Smooth muscle cell (in vitro differentiated cells): Measurements from ENCODE around the gene KRT4. TPM values are rescaled to one million over a fixed set of nuclear protein-coding genes. Genes with fewer than 3 reads are reported as not detected.

Experiments used
- DNase-seq: peaks from one replicate; lab custom pipeline; 2025; ENCODE audit not compliant: unreplicated experiment; lab: John Stamatoyannopoulos, UW
- H2AFZ ChIP-seq: fragments of 200-600 bp; sonication (generic); 2 replicates; pipeline ENCODE4 v1.6.0; 2016; ENCODE audit warnings: antibody characterized with exemption, low read depth, mild to moderate bottlenecking
- H3F3A ChIP-seq: fragments of 200-600 bp; sonication (generic); 2 replicates; pipeline ENCODE4 v1.6.0; 2017; ENCODE audit warnings: antibody characterized with exemption, low read depth
- H3K27ac ChIP-seq: fragments of 200-600 bp; sonication (generic); 2 replicates; pipeline ENCODE4 v1.5.1; 2016; ENCODE audit warnings: low read depth, mild to moderate bottlenecking
- H3K27me3 ChIP-seq: fragments of 200-600 bp; sonication (generic); 2 replicates; pipeline ENCODE4 v1.6.1; 2016; ENCODE audit warnings: low read depth, mild to moderate bottlenecking
- H3K36me3 ChIP-seq: fragments of 200-600 bp; sonication (generic); 2 replicates; pipeline ENCODE4 v1.5.1; 2016; ENCODE audit warnings: low read depth
- H3K4me1 ChIP-seq: fragments of 200-600 bp; sonication (generic); 2 replicates; pipeline ENCODE4 v1.5.1; 2016; ENCODE audit warnings: low read depth
- H3K4me2 ChIP-seq: fragments of 200-600 bp; sonication (generic); 2 replicates; pipeline ENCODE4 v1.6.0; 2016; ENCODE audit warnings: mild to moderate bottlenecking
- H3K4me3 ChIP-seq: fragments of 200-600 bp; sonication (generic); 2 replicates; pipeline ENCODE4 v1.5.1; 2016; ENCODE audit warnings: mild to moderate bottlenecking
- H3K79me2 ChIP-seq: fragments of 200-600 bp; sonication (generic); 2 replicates; pipeline ENCODE4 v1.6.0; 2016; ENCODE audit warnings: low read depth, mild to moderate bottlenecking
- H3K9ac ChIP-seq: fragments of 200-600 bp; sonication (generic); 2 replicates; pipeline ENCODE4 v1.6.0; 2016; ENCODE audit warnings: low read depth
- H3K9me3 ChIP-seq: fragments of 200-600 bp; sonication (generic); replicated peaks from 2 replicates; pipeline ENCODE4 v1.5.1; 2016; ENCODE audit warnings: low read depth
- H4K20me1 ChIP-seq: fragments of 200-600 bp; sonication (generic); 2 replicates; pipeline ENCODE4 v1.6.0; 2016; ENCODE audit warnings: low read depth
- CTCF ChIP-seq: fragments of 200-600 bp; sonication (generic); IDR thresholded peaks from 2 replicates; pipeline ENCODE4 v1.5.1; 2017; ENCODE audit warnings: borderline replicate concordance, mild to moderate bottlenecking, antibody characterized with exemption; ENCODE audit not compliant: insufficient read depth, poor library complexity, severe bottlenecking
- WGBS: methylation state at CpG from one replicate; pipeline ENCODE4 v1.1.7; 2016; ENCODE audit warnings: low lambda C conversion rate; 5-methylcytosine and 5-hydroxymethylcytosine counted together
- polyA plus RNA-seq: library from polyadenylated mRNA; unstranded; fragments of >200 nt; fragmentation: Nextera tagmentation; extraction: Ambion mirVana; gene quantifications from 2 replicates; pipeline ENCODE4 v1.2.1, GENCODE V29; 2016
- total RNA-seq: library from RNA; depleted of rRNA; stranded (reverse); fragments of >200 nt; gene quantifications from 2 replicates; pipeline ENCODE4 v1.2.3, GENCODE V29; 2014

KRT4 gene
- total and polyA plus RNA-seq, 2 experiments from 2014 or later = not detected

GRCh38 chr12:52824741-52825410 is 11.0 kb upstream of the KRT4 start:
- Histone ChIP-seq H3K9ac (no peak overlapping the region), H3K4me2 (no peak overlapping the region), H2AFZ (no peak overlapping the region), H3F3A (peaks cover 7% of the 10 kb centered on the region), H3K36me3 (no peaks in the 10 kb centered on the region), H3K4me3 (no peak overlapping the region), H4K20me1 (no peaks in the 10 kb centered on the region), H3K27ac (no peak overlapping the region), H3K4me1 (peaks cover 17% of the 10 kb centered on the region), H3K79me2 (no peaks in the 10 kb centered on the region), H3K27me3 (no peaks in the 10 kb centered on the region), H3K9me3 (no peaks in the 10 kb centered on the region)
- no peak for DNase-seq
- WGBS = 89% methylated on average over 5 of the region's 5 CpGs
- TF ChIP-seq CTCF = no peak

GRCh38 chr12:52823761-52824450 is 10.0 kb upstream of the KRT4 start:
- peaks cover 7% of the 10 kb centered on the region for H3F3A ChIP-seq
- WGBS = 91% methylated on average over 11 of the region's 15 CpGs
- DNase-seq = no peak
- no peaks in the 10 kb centered on the region for H3K27me3 ChIP-seq
- H3K4me2 ChIP-seq = no peak overlapping the region
- H3K36me3 ChIP-seq = no peaks in the 10 kb centered on the region
- TF ChIP-seq CTCF = no peak
- no peaks in the 10 kb centered on the region for H3K79me2 ChIP-seq
- no peaks in the 10 kb centered on the region for H3K9me3 ChIP-seq
- H3K4me3 ChIP-seq = no peak overlapping the region
- no peak overlapping the region for H2AFZ ChIP-seq
- H4K20me1 ChIP-seq = no peaks in the 10 kb centered on the region
- H3K27ac ChIP-seq = no peak overlapping the region
- no peak overlapping the region for H3K9ac ChIP-seq
- H3K4me1 ChIP-seq = peaks cover 25% of the 10 kb centered on the region

- H3K9me3 ChIP-seq = no peaks in the 10 kb centered on the region
- H3K4me1 ChIP-seq = peaks cover 29% of the 10 kb centered on the region
- no peak overlapping the region for H3K4me2 ChIP-seq
- no peak overlapping the region for H3K27ac ChIP-seq
- H3K79me2 ChIP-seq = no peaks in the 10 kb centered on the region
- H2AFZ ChIP-seq = no peak overlapping the region
- no peak for DNase-seq
- H3K9ac ChIP-seq = no peak overlapping the region
- WGBS = 88% methylated on average over 16 of the region's 16 CpGs
- no peaks in the 10 kb centered on the region for H4K20me1 ChIP-seq
- peaks cover 4% of the 10 kb centered on the region for H3F3A ChIP-seq
- no peaks in the 10 kb centered on the region for H3K36me3 ChIP-seq
- no peaks in the 10 kb centered on the region for H3K27me3 ChIP-seq
- no peak for TF ChIP-seq CTCF
- no peak overlapping the region for H3K4me3 ChIP-seq
Measured at GRCh38 chr12:52822771-52823510, 9.0 kb upstream of the KRT4 start.
